Activated gamma-delta T cell (primary cell): Measurements from ENCODE around the gene CD244.
"Not testable (repeated sequence)": the region's sequence is repeated elsewhere in the genome, so short reads cannot be mapped to it uniquely, and the experiment has no call there.

Experiments
- DNase-seq: peaks from one replicate; lab custom pipeline; 2025; lab: John Stamatoyannopoulos, UW
- total RNA-seq, 2 donors: gene quantifications; one replicate each; lab custom pipeline; 2026; lab: John Stamatoyannopoulos, UW

The CD244 gene
- 11.3 to 30.8 reads per million in 2 donors for total RNA-seq

DNA sequence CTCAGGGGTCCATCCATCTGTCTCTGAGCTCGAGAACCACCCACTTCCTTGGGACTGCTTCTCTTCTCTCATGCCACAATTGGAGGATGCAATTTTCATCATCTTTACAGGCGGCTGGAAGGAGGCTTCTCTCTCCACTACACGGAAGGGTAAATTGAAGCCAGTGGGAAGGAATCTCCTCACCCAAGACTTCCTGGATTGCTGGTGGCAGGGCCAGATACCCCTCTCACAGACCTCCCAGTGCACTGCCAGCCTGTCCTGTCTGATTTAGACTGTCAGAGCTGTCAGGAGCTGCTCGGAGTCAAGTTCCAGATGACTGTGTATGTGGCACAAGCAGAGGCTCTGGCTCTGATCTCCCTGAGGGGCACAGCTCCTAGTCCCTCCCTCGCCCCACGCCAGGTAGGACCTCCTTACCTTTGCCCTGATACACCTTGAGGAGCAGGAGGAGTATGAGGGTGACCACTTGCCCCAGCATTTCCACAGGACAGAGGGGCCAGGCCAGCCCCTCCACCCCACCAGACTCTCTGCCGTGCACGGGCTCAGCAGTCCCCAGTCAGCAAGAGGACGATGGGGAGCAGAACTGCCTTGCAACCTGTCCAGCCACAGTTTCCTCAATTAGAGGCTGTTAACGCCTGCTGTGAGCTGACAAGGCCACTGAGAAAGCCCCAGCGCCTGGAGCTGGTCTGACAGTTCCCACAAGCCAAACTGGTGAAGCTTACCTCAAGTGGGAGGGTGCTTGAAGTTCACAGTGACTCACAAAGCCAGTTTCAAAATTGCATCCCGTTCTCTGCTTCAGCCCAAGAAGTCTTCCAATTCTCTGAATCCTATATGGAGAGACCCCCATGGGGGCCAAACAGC lies at the start of gene CD244:
Gene CD244 (minus strand): TSS at position 685 of the 858 bp plus-strand sequence. CDS start 210 bp downstream, at position 475.
- peak; percentile 36 for DNase-seq

- DNase-seq, result no peak
These were observed 49.2 kb upstream of the CD244 start for GRCh38 chr1:160911925-160912324.

DNA sequence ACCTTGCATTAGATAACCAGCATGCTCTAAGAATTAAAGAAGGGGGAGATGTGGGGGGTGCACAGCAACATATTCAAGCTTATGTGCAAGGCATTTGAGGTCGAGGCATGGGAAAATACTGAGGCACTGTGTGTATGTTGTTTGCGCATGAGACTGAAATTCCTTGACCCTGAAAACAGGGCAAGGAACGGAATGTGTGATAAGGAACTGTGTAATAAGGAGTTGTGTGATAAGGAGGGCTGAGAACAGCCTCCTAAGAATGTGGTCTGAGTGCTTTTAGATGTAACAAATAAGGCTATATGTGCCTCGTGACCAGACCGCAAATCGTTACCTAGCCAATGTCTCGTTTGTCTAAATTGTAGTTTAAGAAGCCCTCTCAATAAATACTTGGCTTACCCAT lies 48.8 kb upstream of the CD244 start:
- no peak for DNase-seq

DNA sequence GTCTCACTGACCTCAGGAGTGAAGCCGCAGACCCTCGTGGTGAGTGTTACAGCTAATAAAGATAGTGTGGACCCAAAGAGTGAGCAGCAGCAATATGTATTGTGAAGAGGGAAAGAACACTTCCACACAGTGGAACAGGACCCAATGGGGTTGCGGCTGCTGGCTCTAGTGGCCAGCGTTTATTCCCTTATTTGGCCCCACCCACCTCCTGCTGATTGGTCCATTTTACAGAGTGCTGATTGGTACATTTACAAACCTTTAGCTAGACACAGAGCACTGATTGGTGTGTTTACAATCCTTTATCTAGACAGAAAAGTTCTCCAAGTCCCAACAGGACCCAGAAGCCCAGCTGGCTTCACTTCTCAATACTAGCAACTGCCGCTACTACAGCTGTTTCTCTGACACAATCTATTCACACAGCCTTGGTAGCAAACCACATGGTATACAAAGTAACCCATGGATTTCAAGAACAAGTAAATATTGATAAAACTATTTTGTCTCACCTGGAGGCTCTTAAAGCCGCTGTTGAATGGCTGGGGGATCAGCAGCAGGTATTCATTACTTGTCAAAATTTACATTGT lies 47.6 kb upstream of the CD244 start:
- no peak for DNase-seq

DNA sequence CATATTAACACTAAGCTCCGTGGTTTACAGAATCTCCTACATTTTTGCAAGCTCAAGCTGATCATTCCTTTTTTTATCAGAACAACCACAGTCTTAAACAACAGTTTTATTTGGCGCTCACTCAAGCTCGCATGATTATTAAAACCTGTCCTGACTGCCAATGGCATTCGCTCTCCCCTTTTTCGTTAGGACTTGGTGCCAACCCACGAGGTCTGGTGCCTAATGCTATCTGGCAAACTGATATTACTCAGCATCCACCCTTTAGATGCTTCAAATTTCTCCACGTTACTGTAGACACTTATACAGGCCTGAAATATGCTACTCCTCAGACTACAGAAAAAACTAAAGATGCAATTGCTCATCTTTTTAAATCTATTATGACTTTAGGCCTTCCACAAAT lies 45.3 kb upstream of the CD244 start:
- no peak for DNase-seq

DNA sequence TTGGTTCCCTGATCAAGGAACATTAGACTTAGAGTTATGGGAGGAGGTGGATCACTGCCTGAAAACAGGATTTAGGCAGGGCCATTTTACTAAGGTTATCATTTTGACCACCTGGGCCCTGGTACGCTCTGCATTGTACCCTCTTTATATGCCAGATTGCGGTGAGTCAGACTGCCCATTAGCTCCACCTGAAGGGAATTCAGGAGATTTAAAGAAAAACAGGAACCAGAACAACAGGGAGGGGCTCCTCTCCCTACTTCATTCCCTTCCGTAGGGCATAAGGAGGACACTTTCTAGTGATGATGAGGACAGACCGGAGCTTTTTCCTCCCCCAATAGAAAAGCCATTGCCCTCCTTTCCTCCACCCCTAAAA lies 42.9 kb upstream of the CD244 start:
- DNase-seq, result no peak

- DNase-seq, result no peak
These were observed 42.3 kb upstream of the CD244 start for GRCh38 chr1:160904783-160905616.

- DNase-seq, result not testable (repeated sequence)
These were observed 39.6 kb upstream of the CD244 start for GRCh38 chr1:160902251-160902650.

DNA sequence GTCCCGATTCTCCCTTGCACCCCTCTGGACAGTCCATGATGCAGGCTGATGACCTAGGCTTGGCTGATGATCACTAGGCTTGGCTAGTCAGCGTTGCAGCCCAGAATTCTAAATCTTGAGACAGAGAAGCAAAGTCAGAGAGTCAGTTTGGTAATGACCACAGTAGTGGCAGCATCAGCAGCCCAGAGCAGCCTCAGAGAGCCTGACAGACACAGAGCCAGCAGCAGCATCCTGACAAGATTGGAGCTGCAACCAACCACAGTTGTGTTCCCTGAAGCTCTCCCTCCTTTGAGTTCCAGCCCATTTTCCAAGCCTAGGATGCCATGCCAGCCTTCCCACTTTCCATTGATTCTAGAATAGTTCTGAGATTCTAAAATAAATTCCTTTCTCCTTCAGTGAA lies 39.1 kb upstream of the CD244 start:
- DNase-seq, result no peak

DNA sequence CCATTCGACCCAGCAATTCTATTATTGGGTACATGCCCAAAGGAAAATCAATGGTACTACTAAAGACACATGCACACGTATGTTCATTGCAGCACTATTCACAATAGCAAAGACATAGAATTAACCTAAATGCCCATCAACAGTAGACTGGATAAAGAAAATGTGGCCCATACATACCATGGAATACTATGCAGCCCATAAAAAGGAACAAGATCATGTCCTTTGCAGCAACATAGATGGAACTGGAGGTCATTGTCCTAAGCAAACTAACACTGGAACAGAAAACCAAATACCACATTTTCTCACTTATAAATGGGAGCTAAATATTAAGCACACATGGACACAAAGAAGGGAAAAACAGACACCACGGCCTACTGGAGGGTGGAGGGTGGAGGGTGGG lies 38.0 kb upstream of the CD244 start:
- DNase-seq, result not testable (repeated sequence)

DNA sequence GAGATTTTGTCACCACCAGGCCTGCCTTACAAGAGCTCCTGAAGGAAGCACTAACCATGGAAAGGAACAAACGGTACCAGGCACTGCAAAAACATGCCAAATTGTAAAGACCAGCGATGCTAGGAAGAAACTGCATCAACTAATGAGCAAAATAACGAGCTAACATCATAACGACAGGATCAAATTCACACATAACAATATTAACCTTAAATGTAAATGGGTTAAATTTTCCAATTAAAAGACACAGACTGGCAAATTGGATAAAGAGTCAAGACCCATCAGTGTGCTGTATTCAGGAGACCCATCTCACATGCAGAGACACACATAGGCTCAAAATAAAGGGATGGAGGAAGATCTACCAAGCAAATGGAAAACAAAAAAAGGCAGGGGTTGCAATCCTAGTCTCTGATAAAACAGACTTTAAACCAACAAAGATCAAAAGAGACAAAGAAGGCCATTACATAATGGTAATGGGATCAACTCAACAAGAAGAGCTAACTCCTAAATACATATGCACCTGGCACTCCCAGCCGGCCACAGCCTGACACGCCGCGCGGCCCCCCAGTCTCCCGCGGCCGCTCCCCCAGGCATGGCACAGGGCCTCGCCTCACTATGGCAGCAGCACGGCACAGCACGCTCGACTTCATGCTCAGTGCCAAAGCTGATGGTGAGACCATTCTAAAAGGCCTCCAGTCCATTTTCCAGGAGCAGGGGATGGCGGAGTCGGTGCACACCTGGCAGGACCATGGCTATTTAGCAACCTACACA lies 31.9 kb upstream of the CD244 start:
- not testable (repeated sequence) for DNase-seq

DNA sequence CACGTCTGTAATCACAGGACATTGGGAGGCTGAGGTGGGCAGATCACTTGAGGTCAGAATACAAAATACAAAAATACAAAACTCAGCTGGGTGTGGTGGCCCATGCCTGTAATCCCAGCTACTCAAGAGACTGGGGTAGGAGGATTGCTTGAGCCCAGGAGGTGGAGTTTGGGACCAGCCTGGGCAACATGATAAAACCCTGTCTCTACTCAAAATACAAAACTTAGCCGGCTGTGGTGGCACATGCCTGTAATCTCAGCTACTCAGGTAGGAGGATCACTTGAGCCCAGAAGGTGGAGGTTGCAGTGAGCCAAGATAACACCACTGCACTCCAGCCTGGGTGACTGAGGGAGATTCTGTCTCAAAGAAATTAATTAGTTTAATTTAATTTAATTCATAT lies 28.8 kb upstream of the CD244 start:
- no peak for DNase-seq

- no peak for DNase-seq
These were observed 26.2 kb upstream of the CD244 start for GRCh38 chr1:160888926-160889325.

DNA sequence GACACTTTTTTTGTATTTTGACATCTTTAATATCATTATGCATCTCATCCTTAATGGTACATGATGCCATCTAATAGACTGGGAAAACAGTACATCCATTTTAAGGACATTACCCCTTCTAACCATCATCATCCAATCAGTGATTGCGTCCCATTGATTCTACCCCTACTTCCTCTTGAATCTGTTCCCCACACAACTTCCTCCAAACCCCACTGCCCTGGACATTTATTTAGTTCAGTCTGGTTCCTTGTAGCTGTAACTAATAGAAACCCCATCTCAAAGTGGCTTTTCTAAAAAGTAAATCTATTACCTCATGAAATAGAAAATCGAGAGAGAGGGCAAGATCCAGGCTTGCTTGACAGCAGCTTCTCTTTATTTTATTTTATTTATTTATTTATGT lies 24.4 kb upstream of the CD244 start:
- no peak for DNase-seq

DNA sequence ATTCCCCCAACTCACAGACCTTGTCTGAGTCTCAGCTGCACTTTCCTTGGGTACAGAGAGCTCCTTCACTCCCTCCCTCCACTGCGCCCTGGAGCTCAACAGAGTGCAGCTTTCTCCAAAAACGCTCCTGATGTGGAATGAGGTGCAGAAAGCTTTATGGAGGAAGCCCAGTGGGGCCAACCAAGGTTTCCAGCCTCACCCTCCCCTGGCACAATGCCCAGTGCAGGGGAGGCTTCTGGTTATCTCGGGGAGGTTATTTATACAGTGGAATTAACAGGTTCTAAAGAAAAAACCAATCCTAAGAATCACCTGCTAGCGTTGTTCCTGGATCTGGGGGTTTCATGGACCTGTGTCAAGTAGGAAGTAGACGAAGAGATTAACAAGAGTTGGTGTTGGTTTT lies 22.4 kb upstream of the CD244 start, which contains the start of gene ITLN1:
Gene ITLN1 (minus strand): TSS at position 139 of the 400 bp plus-strand sequence. CDS start 303 bp downstream, outside the sequence.
- no peak for DNase-seq

- DNase-seq, result no peak
These were observed 21.9 kb upstream of the CD244 start for GRCh38 chr1:160884579-160884978.

- DNase-seq, result no peak
These were observed 21.2 kb upstream of the CD244 start for GRCh38 chr1:160883581-160884513.

GRCh38 chr1:160882582-160882981 lies 19.9 kb upstream of the CD244 start:
- DNase-seq, result no peak

DNA sequence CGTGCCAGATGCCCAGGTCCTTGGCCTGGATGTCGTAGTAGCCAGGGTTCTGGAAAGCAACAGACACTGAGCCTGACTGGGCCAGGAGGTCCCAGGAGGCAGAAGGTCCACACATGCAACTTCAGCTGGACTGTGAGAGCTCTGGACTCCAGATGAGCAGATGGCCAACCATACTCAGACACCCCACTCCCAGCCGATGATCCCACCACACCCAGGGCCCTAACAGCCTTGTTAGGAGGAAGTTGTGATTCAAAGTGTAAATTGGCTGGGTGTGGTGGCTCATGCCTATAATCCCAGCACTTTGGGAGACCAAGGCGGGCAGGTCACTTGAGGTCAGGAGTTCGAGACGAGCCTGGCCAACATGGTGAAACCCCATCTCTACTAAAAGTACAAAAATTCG lies 18.6 kb upstream of the CD244 start:
- not testable (repeated sequence) for DNase-seq

- no peak for DNase-seq
These were observed 17.5 kb upstream of the CD244 start for GRCh38 chr1:160880216-160880615.

GRCh38 chr1:160879056-160879455 lies 16.4 kb upstream of the CD244 start:
- DNase-seq, result no peak
